ENCODE data around the gene TEC.
"Not testable (repeated sequence)": the region's sequence is repeated elsewhere in the genome, so short reads cannot be mapped to it uniquely, and the experiment has no call there.

GRCh38 chr4:48186394-48186793 lies 83.2 kb downstream of the TEC start:
- TF ChIP-seq POLR2A (IDR thresholded peaks at IDR 0.05; ENCODE audit: low read length); GATA1 (IDR thresholded peaks at IDR 0.05; ENCODE audit: low read depth, low read length): not testable (repeated sequence)

All from erythroblast (primary cell).